Measurements from ENCODE around the gene CFAP45. TPM values are rescaled to one million over a fixed set of nuclear protein-coding genes. Genes with fewer than 3 reads are reported as not detected.
A peak's percentile ranks its signal among the peaks of the same experiment; 100 is the strongest.

CFAP45 gene
- total and polyA plus RNA-seq, 7 donors: 0.04 to 0.42 (median 0.19) TPM; not detected in 3

GRCh38 chr1:159869607-159870006 lies 30.4 kb downstream of the CFAP45 start:
- H3K4me3 ChIP-seq: no peak overlapping the region
- DNase-seq (no peak), ATAC-seq (no peak)
- H3K27ac ChIP-seq: no peak overlapping the region
- no peak for TF ChIP-seq CTCF (IDR thresholded peaks at IDR 0.05)
- H3K27me3 ChIP-seq (ENCODE audit: insufficient read depth in 3 of 3, low read length in 2 of 3): peaks cover 0 to 7% (median 0%) of the 10 kb centered on the region in 3 donors
- intact Hi-C loops (cut with DNase I): no loop called here
- 68 to 80% (median 77%) methylated on average over 1 of the region's 1 CpG for WGBS, 3 donors
- no peaks in the 10 kb centered on the region for H3K36me3 ChIP-seq (ENCODE audit: insufficient read depth in 1 of 2, low read depth in 1 of 2)
- H3K4me1 ChIP-seq: no peaks in the 10 kb centered on the region
- H3K9me3 ChIP-seq: no peaks in the 10 kb centered on the region

GRCh38 chr1:159869173-159869572 lies 30.8 kb downstream of the CFAP45 start:
- Histone ChIP-seq H3K27ac (no peak overlapping the region), H3K4me1 (no peaks in the 10 kb centered on the region), H3K27me3 (ENCODE audit: insufficient read depth in 3 of 3, low read length in 2 of 3) (peaks cover 0 to 7% (median 0%) of the 10 kb centered on the region in 3 donors), H3K4me3 (no peak overlapping the region), H3K9me3 (no peaks in the 10 kb centered on the region), H3K36me3 (ENCODE audit: insufficient read depth in 1 of 2, low read depth in 1 of 2) (no peaks in the 10 kb centered on the region)
- intact Hi-C loops (cut with DNase I): no loop called here
- ATAC-seq (no peak), DNase-seq (no peak)
- 37 to 59% (median 40%) methylated on average over 4 of the region's 4 CpGs for WGBS, 3 donors
- no peak for TF ChIP-seq CTCF (IDR thresholded peaks at IDR 0.05)

- intact Hi-C loops (cut with DNase I): no loop called here
- TF ChIP-seq CTCF (IDR thresholded peaks at IDR 0.05): no peak
- 45 to 70% (median 69%) methylated on average over 3 of the region's 3 CpGs for WGBS, 3 donors
- H3K9me3 ChIP-seq: no peaks in the 10 kb centered on the region
- DNase-seq (no peak), ATAC-seq (no peak)
- H3K27me3 ChIP-seq (ENCODE audit: insufficient read depth in 3 of 3, low read length in 2 of 3): peaks cover 0 to 7% (median 0%) of the 10 kb centered on the region in 3 donors
- H3K36me3 ChIP-seq (ENCODE audit: insufficient read depth in 1 of 2, low read depth in 1 of 2): no peaks in the 10 kb centered on the region
- no peak overlapping the region for H3K27ac ChIP-seq
- H3K4me3 ChIP-seq: no peak overlapping the region
- H3K4me1 ChIP-seq: no peaks in the 10 kb centered on the region
Observed at GRCh38 chr1:159868766-159869165, 31.2 kb downstream of the CFAP45 start.

- Histone ChIP-seq H3K9me3 (no peaks in the 10 kb centered on the region), H3K4me1 (no peaks in the 10 kb centered on the region), H3K4me3 (no peak overlapping the region), H3K27ac (no peak overlapping the region), H3K36me3 (ENCODE audit: insufficient read depth in 1 of 2, low read depth in 1 of 2) (no peaks in the 10 kb centered on the region), H3K27me3 (ENCODE audit: insufficient read depth in 3 of 3, low read length in 2 of 3) (peaks cover 0 to 7% (median 0%) of the 10 kb centered on the region in 3 donors)
- intact Hi-C loops (cut with DNase I): no loop called here
- ATAC-seq (peak; percentile 17 to 59 (median 58)), DNase-seq (no peak)
- 15 to 23% (median 16%) methylated on average over 9 of the region's 9 CpGs for WGBS, 3 donors
- TF ChIP-seq CTCF (IDR thresholded peaks at IDR 0.05): no peak
Observed at GRCh38 chr1:159867664-159868026, 32.3 kb downstream of the CFAP45 start.

Measured in psoas muscle (tissue), 8 donors.